NCI-H69 (cell line): ENCODE results near the gene SMCHD1.
"Not testable (repeated sequence)": the region's sequence is repeated elsewhere in the genome, so short reads cannot be mapped to it uniquely, and the experiment has no call there.

Experiments
- DNase-seq: peaks from one replicate; lab custom pipeline; 2025; lab: John Stamatoyannopoulos, UW

Gene SMCHD1

GRCh38 chr18:2657788-2658458, 2.4 kb downstream of the SMCHD1 start:
- DNase-seq, result peak; percentile 25

DNA sequence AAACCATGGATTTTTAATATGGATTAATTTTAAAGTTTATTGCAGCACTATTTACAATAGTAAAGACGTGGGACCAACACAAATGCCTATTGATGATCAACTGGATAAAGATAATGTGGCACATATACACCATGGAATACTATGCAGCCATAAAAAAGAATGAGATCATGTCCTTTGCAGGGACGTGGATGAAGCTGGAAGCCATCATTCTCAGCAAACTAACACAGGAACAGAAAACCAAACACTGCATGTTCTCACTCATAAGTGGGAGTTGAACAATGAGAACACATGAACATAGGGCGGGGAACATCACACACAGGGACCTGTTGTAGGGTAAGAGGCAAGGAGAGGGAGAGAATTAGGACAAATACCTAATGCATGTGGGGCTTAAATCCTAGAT, 5.3 kb downstream of the SMCHD1 start:
- not testable (repeated sequence) for DNase-seq

DNA sequence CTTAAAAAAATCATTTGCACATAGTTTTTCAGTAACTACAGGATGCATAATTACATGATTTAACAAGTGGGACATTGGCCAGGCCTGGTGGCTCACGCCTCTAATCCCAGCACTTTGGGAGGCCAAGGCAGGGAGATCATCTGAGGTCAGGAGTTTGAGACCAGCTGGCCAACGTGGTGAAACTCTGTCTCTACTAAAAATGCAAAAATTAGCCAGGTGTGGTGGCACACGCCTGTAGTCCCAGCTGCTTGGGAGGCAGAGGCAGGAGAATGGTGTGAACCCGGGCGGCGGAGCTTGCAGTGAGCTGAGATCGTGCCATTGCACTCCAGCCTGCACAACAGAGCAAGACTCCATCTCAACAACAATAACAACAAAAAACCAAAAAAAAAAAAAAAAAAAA, 6.8 kb downstream of the SMCHD1 start:
- DNase-seq, result not testable (repeated sequence)

GRCh38 chr18:2662990-2663389, 7.5 kb downstream of the SMCHD1 start:
- DNase-seq, result no peak

DNA sequence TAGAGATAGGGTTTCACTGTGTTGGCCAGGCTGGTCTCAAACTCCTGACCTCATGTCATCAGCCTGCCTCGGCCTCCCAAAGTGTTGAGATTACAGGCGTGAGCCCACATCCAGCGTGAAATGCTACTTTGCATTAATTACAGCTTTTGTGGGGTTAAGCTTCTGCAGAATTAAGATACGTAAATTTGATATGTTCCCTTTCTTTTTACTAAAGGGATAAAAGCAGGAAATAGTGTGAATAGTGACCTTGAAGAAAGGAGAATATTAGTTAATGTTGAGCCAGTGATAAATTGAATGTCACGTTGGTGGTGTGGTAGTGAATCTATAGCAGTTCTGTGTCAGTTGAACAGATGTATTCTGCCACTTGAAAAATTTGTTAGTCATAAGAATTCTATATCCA, 16.9 kb downstream of the SMCHD1 start:
- no peak for DNase-seq

GRCh38 chr18:2672872-2673271, 17.3 kb downstream of the SMCHD1 start:
- no peak for DNase-seq

- DNase-seq, result not testable (repeated sequence)
Observed at GRCh38 chr18:2678933-2679332, 23.4 kb downstream of the SMCHD1 start.

- no peak for DNase-seq
Observed at GRCh38 chr18:2680216-2680792, 24.8 kb downstream of the SMCHD1 start.

DNA sequence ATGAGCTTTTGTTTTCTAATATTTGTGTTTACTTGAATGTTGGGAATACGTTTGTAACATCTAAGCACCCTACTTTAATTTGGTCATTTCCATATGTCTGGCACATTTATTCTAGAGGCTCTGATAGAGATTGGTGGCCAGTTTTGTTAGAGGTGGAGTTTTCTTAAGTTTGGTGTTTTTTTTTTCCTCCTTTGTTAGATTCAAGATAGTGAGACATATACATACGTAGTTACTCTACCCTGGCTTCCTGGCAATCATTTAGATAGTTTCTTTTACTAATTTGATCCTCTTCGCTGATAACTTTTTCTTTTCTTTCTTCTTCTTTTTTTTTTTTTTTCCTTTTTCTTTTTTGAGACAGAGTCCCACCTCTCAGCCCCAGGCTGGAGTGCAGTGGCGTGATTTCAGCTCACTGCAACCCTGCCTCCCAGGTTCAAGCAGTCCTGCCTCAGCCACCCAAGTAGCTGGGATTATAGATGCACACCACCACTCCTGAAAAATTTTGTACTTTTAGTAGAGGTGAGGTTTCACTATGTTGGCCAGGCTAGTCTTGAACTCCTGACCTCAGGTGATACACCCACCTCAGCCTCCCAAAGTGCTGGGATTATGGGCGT, 26.6 kb downstream of the SMCHD1 start:
- no peak for DNase-seq

DNA sequence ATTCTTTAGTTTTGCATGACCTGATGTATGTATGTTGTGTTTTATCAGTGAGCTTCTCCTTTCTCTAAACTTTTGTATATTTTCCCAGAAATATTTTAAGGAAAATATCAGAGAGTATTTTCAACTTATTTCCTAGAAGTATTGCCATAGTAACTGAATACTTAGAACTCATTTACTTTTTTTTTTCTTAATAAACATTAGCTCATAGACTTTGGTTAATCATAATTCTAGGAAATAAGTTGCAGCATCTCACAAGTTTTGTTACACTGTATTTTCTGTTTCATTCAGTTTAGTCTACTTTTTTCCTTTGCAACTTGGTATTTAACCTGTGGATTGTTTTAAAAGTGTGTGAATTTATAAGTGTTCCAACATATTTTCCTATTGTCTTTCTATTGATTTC, 27.5 kb downstream of the SMCHD1 start:
- no peak for DNase-seq

GRCh38 chr18:2686349-2686968, 30.9 kb downstream of the SMCHD1 start:
- peak; percentile 12 for DNase-seq

DNA sequence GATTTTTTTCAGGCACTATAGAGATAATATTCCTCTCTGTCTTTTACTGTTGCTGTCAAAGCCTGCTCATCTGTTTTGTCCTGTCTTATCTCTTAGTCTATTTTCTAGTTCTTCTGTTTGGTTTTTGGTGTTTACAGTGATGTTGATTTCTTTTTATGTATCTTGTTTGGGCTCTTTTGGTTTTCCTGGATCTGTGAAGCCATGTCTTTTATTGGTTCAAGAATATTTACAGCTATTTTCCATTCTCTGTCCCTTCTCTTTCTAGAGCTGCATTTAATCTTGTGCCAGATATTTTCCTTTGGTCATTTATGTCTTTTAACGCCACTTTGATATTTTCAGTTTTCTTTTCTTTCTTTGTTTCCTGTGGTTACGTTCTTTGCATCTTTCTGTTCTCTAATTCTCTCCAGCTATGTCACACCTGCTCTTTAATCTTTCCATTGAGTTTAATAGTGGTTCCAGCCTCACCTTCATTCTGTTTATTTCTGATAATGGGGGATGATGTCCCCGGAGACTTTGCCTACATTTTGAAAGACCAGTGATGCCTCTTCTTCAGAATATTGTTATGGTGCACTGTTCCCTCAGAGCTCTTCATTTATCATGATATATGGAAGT, 32.0 kb downstream of the SMCHD1 start:
- no peak for DNase-seq

DNA sequence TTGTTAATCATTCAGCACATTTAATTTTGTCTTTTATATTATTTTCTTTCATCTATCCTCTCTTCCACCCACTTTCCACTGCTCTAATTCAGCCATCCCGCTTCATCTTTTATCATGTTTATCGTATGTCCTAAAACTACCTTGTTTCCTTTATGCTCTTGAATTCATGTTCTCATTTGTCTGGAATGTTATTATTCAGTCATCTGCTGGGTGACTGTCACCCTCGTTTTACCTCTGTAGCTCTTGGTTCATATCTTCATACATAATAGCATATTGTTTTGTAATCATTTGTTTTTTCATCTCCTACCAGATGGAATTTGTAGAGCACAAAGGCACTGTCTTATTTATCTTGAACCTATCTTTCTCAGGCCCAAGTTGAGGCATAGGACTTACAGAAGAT, 37.0 kb downstream of the SMCHD1 start:
- DNase-seq, result no peak

GRCh38 chr18:2697184-2697583, 41.7 kb downstream of the SMCHD1 start:
- DNase-seq, result no peak

DNA sequence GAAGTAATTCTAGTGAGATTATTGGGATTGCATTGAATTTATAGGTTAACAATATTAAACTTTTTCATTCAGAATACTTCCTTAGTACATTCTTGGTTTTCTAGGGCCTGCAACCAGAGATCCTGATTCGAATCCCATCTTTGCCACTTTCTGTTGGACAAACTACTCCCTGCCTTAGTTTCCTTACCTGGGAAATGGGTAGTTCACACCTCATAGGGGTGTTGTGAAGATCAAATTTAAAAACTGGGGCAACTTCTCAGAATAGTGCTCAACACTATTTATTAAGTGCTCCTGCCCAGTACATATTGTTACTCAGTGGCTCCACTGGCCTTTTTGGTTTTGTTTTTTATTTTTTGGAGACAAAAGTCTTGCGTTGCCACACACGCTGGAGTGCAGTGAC, 43.5 kb downstream of the SMCHD1 start:
- DNase-seq, result no peak

GRCh38 chr18:2704541-2704940, 49.0 kb downstream of the SMCHD1 start:
- DNase-seq, result peak; percentile 84

GRCh38 chr18:2706903-2707302, 51.4 kb downstream of the SMCHD1 start:
- peak; percentile 35 for DNase-seq

- DNase-seq, result no peak
Observed at GRCh38 chr18:2707551-2708168, 52.1 kb downstream of the SMCHD1 start.

GRCh38 chr18:2709316-2709715, 53.8 kb downstream of the SMCHD1 start:
- no peak for DNase-seq

DNA sequence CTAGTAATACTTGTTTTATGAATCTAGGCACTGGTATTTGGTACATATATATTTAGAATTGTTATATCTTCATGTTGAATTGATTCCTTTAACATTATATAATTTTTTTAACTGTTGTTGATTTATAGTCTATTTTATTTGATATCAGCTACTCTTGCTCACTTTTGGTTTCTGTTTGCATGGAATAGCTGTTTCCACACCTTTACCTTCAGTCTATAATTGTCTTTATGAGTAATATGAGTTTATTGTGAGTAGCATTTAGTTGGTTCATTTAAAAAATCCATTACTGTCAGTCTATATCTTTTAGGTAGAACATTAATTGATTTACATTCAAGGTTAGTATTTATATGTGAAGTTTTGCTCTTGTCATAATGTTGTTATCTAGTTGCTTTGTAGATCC, 58.6 kb downstream of the SMCHD1 start:
- no peak for DNase-seq

DNA sequence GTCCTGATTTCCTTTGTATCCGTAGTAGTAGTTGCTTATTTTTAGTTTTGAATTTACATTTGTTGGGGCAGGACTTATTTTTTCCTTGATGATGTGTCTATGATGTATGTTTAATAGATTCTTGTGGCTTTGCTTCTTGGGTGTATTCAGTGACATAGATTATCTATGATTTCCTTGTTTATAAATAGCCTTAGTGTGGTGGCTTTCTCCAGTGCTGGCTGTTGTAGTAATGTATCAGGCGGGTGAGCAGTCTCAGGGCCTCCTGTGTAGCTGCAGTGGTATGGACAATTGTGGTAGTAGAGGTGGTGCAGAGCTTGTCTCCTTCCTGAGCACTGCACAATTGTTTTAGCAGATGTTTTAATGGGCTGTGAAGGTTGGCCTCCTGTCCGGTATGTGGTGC, 60.5 kb downstream of the SMCHD1 start:
- no peak for DNase-seq
